Measurements from ENCODE around the gene ADRB2. TPM values are rescaled to one million over a fixed set of nuclear protein-coding genes. Genes with fewer than 3 reads are reported as not detected.

ADRB2 gene
- total RNA-seq, 1 donor from 2014 or later, result 0.36 TPM

- no peak for TF ChIP-seq CTCF (IDR thresholded peaks at IDR 0.05; ENCODE audit: unreplicated experiment)
- Mint-ChIP-seq H3K36me3 (ENCODE audit: low read depth, unreplicated experiment) (no peaks in the 10 kb centered on the region), H3K9me3 (ENCODE audit: unreplicated experiment) (no peaks in the 10 kb centered on the region), H3K27ac (ENCODE audit: unreplicated experiment) (no peak overlapping the region), H3K4me1 (ENCODE audit: unreplicated experiment) (peaks cover 3% of the 10 kb centered on the region), H3K27me3 (ENCODE audit: unreplicated experiment) (peaks cover 2% of the 10 kb centered on the region), H3K4me3 (ENCODE audit: unreplicated experiment) (no peak overlapping the region)
- DNase-seq (ENCODE audit: low spot score), result no peak
Observed at GRCh38 chr5:148785223-148785622, 41.2 kb upstream of the ADRB2 start.

GRCh38 chr5:148786456-148786855, 40.0 kb upstream of the ADRB2 start:
- no peaks in the 10 kb centered on the region for H3K36me3 Mint-ChIP-seq (ENCODE audit: low read depth, unreplicated experiment)
- H3K27ac Mint-ChIP-seq (ENCODE audit: unreplicated experiment), result no peak overlapping the region
- TF ChIP-seq CTCF (IDR thresholded peaks at IDR 0.05; ENCODE audit: unreplicated experiment), result no peak
- H3K27me3 Mint-ChIP-seq (ENCODE audit: unreplicated experiment), result peaks cover under 1% of the 10 kb centered on the region
- no peak overlapping the region for H3K4me3 Mint-ChIP-seq (ENCODE audit: unreplicated experiment)
- peaks cover 3% of the 10 kb centered on the region for H3K4me1 Mint-ChIP-seq (ENCODE audit: unreplicated experiment)
- DNase-seq (ENCODE audit: low spot score), result no peak
- H3K9me3 Mint-ChIP-seq (ENCODE audit: unreplicated experiment), result no peaks in the 10 kb centered on the region

- H3K36me3 Mint-ChIP-seq (ENCODE audit: low read depth, unreplicated experiment), result no peaks in the 10 kb centered on the region
- TF ChIP-seq CTCF (IDR thresholded peaks at IDR 0.05; ENCODE audit: unreplicated experiment), result no peak
- H3K27me3 Mint-ChIP-seq (ENCODE audit: unreplicated experiment), result no peaks in the 10 kb centered on the region
- no peaks in the 10 kb centered on the region for H3K4me1 Mint-ChIP-seq (ENCODE audit: unreplicated experiment)
- DNase-seq (ENCODE audit: low spot score), result no peak
- H3K27ac Mint-ChIP-seq (ENCODE audit: unreplicated experiment), result no peak overlapping the region
- no peaks in the 10 kb centered on the region for H3K9me3 Mint-ChIP-seq (ENCODE audit: unreplicated experiment)
- no peak overlapping the region for H3K4me3 Mint-ChIP-seq (ENCODE audit: unreplicated experiment)
Observed at GRCh38 chr5:148788636-148789035, 37.8 kb upstream of the ADRB2 start.

- TF ChIP-seq CTCF (IDR thresholded peaks at IDR 0.05; ENCODE audit: unreplicated experiment), result no peak
- no peaks in the 10 kb centered on the region for H3K4me1 Mint-ChIP-seq (ENCODE audit: unreplicated experiment)
- no peaks in the 10 kb centered on the region for H3K27me3 Mint-ChIP-seq (ENCODE audit: unreplicated experiment)
- H3K4me3 Mint-ChIP-seq (ENCODE audit: unreplicated experiment), result no peak overlapping the region
- H3K27ac Mint-ChIP-seq (ENCODE audit: unreplicated experiment), result no peak overlapping the region
- H3K36me3 Mint-ChIP-seq (ENCODE audit: low read depth, unreplicated experiment), result no peaks in the 10 kb centered on the region
- H3K9me3 Mint-ChIP-seq (ENCODE audit: unreplicated experiment), result no peaks in the 10 kb centered on the region
- no peak for DNase-seq (ENCODE audit: low spot score)
Observed at GRCh38 chr5:148790545-148791333, 35.7 kb upstream of the ADRB2 start.

GRCh38 chr5:148791334-148791667, 35.1 kb upstream of the ADRB2 start:
- H3K36me3 Mint-ChIP-seq (ENCODE audit: low read depth, unreplicated experiment), result no peaks in the 10 kb centered on the region
- DNase-seq (ENCODE audit: low spot score), result no peak
- no peaks in the 10 kb centered on the region for H3K4me1 Mint-ChIP-seq (ENCODE audit: unreplicated experiment)
- no peak for TF ChIP-seq CTCF (IDR thresholded peaks at IDR 0.05; ENCODE audit: unreplicated experiment)
- H3K4me3 Mint-ChIP-seq (ENCODE audit: unreplicated experiment), result no peak overlapping the region
- no peaks in the 10 kb centered on the region for H3K9me3 Mint-ChIP-seq (ENCODE audit: unreplicated experiment)
- H3K27ac Mint-ChIP-seq (ENCODE audit: unreplicated experiment), result no peak overlapping the region
- H3K27me3 Mint-ChIP-seq (ENCODE audit: unreplicated experiment), result no peaks in the 10 kb centered on the region
